GM12874 (cell line): ENCODE results near the gene GMFB.

Source experiments
- TF ChIP-seq, protein P1 (sequence below): IDR thresholded peaks from 2 replicates; pipeline ENCODE4 v1.5.1; 2011; ENCODE audit warnings: low read depth, mild to moderate bottlenecking, control low read depth, low read length, moderate library complexity; ENCODE audit not compliant: insufficient read depth

Gene GMFB

GRCh38 chr14:54490445-54491175 lies 1.8 kb upstream of the GMFB start:
- TF ChIP-seq, protein P1, sequence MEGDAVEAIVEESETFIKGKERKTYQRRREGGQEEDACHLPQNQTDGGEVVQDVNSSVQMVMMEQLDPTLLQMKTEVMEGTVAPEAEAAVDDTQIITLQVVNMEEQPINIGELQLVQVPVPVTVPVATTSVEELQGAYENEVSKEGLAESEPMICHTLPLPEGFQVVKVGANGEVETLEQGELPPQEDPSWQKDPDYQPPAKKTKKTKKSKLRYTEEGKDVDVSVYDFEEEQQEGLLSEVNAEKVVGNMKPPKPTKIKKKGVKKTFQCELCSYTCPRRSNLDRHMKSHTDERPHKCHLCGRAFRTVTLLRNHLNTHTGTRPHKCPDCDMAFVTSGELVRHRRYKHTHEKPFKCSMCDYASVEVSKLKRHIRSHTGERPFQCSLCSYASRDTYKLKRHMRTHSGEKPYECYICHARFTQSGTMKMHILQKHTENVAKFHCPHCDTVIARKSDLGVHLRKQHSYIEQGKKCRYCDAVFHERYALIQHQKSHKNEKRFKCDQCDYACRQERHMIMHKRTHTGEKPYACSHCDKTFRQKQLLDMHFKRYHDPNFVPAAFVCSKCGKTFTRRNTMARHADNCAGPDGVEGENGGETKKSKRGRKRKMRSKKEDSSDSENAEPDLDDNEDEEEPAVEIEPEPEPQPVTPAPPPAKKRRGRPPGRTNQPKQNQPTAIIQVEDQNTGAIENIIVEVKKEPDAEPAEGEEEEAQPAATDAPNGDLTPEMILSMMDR, result no peak

- TF ChIP-seq, protein P1, result no peak
Observed at GRCh38 chr14:54489731-54490444, 1.1 kb upstream of the GMFB start.

GRCh38 chr14:54489318-54489683 lies 521 bp upstream of the GMFB start:
- TF ChIP-seq, protein P1, result no peak

DNA sequence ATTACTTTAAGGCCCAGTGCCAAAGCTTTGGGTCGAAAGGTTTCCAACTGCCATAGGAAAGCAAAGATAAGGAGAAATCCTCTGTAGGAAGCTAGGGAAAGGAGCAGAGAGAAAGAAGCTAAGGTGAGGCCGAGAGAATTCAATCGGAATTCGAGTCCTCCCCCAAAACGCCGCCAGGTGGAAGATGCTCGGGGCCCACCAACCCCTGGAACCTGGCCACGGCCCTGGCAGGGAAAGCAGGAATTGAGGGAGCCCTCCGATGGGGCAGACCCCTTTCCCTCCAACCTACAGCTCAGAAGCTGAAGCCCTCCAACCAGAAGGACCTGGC lies 498 bp downstream of the GMFB start:
- TF ChIP-seq, protein P1, result no peak

- TF ChIP-seq, protein P1, result no peak
Observed at GRCh38 chr14:54487771-54488170, 1.0 kb downstream of the GMFB start.

- TF ChIP-seq, protein P1, result no peak
Observed at GRCh38 chr14:54486685-54487084, 2.1 kb downstream of the GMFB start.

DNA sequence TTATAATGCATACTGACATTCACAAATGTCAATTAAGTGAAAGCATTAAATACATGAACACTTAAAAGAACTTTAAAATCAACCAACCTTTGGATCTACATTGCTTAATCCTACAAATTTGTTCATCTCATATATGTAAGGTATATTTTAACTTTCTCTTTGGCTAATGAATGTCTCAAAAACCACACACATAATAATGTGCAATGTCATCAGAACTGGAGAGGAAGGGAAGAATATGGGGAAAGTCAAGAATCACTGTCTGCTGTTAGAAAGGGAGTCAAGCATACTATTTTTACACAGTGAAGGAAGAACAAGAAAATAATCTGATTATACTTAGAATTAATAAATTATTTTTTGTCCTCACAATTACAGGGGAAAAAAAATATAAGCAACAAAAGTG lies 4.9 kb downstream of the GMFB start:
- TF ChIP-seq, protein P1, result no peak
